GM12873 (cell line): ENCODE results near the gene CIZ1.
A peak's percentile ranks its signal among the peaks of the same experiment; 100 is the strongest.

ENCODE experiments used
- TF ChIP-seq, protein P1 (sequence below): IDR thresholded peaks from 2 replicates; pipeline ENCODE4 v1.5.1; 2012; ENCODE audit warnings: low read depth, mild to moderate bottlenecking, moderate library complexity, low read length, control low read depth; ENCODE audit not compliant: insufficient read depth; ENCODE audit errors: missing control alignments

Gene CIZ1, protein sequence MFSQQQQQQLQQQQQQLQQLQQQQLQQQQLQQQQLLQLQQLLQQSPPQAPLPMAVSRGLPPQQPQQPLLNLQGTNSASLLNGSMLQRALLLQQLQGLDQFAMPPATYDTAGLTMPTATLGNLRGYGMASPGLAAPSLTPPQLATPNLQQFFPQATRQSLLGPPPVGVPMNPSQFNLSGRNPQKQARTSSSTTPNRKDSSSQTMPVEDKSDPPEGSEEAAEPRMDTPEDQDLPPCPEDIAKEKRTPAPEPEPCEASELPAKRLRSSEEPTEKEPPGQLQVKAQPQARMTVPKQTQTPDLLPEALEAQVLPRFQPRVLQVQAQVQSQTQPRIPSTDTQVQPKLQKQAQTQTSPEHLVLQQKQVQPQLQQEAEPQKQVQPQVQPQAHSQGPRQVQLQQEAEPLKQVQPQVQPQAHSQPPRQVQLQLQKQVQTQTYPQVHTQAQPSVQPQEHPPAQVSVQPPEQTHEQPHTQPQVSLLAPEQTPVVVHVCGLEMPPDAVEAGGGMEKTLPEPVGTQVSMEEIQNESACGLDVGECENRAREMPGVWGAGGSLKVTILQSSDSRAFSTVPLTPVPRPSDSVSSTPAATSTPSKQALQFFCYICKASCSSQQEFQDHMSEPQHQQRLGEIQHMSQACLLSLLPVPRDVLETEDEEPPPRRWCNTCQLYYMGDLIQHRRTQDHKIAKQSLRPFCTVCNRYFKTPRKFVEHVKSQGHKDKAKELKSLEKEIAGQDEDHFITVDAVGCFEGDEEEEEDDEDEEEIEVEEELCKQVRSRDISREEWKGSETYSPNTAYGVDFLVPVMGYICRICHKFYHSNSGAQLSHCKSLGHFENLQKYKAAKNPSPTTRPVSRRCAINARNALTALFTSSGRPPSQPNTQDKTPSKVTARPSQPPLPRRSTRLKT

DNA sequence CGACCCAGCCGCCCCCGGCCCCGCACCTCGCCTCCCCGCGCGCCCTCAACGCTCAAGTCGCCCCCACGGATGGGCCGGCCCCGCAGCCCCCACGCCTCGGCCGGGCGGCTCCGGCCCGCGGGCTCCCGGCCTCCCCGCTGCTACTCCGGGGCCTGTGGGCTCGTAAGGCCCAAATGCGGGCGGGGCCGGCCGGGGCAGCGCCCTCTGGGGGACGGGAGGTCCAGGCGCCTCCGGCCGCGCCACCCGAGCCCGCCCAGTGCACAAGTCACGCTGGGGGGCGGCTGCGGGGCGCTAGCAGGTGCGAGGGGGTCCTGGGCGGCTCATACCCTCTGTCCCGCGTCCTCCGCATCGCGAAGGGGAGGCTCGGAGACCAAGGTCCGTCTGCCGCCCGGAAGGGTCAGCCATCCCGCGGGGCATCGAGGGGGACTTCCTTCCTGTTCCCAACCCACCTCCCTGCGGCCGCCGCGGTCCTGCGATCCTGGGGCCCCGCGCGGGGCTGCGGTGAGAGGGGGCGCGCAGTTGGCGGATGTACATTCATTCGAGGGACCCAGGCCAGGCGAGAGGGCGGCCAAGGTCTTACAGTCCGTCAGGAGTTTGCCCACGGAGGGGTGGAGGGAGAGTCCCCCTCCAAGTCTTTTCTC lies at the start of gene CIZ1:
TSS of gene CIZ1 (minus strand) at position 167 of the 641 bp plus-strand sequence. CDS start 715 bp downstream, outside the sequence.
- TF ChIP-seq, protein P1, sequence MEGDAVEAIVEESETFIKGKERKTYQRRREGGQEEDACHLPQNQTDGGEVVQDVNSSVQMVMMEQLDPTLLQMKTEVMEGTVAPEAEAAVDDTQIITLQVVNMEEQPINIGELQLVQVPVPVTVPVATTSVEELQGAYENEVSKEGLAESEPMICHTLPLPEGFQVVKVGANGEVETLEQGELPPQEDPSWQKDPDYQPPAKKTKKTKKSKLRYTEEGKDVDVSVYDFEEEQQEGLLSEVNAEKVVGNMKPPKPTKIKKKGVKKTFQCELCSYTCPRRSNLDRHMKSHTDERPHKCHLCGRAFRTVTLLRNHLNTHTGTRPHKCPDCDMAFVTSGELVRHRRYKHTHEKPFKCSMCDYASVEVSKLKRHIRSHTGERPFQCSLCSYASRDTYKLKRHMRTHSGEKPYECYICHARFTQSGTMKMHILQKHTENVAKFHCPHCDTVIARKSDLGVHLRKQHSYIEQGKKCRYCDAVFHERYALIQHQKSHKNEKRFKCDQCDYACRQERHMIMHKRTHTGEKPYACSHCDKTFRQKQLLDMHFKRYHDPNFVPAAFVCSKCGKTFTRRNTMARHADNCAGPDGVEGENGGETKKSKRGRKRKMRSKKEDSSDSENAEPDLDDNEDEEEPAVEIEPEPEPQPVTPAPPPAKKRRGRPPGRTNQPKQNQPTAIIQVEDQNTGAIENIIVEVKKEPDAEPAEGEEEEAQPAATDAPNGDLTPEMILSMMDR, result peak; percentile 66

DNA sequence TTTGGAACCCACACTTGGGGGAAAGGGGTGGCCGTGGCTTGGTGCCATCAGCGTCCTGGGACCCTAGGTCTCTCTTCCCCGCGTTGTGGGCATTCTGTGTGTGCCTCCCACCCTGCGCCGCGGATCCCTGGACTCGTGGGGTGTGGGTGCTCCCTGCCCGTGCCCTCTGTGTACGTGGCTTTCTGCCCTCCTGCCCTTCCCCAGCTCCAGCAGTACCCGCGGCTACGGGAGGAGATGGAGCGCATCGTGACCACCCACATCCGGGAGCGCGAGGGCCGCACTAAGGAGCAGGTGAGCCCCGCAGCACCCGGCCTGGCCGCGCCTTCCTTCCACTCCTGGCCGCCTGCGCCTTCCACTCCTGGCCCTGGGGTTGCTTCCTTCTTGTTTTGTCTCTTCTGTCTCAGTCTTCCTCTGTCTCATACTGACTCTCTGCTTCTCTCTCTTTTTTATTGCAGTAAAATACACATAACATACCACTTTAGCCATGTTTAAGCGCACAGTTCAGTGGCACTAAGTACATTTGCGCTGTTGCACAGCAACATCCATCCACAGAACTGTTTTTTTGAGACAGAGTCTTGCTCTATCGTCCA lies 42.5 kb upstream of the CIZ1 start:
- TF ChIP-seq, protein P1, result no peak

DNA sequence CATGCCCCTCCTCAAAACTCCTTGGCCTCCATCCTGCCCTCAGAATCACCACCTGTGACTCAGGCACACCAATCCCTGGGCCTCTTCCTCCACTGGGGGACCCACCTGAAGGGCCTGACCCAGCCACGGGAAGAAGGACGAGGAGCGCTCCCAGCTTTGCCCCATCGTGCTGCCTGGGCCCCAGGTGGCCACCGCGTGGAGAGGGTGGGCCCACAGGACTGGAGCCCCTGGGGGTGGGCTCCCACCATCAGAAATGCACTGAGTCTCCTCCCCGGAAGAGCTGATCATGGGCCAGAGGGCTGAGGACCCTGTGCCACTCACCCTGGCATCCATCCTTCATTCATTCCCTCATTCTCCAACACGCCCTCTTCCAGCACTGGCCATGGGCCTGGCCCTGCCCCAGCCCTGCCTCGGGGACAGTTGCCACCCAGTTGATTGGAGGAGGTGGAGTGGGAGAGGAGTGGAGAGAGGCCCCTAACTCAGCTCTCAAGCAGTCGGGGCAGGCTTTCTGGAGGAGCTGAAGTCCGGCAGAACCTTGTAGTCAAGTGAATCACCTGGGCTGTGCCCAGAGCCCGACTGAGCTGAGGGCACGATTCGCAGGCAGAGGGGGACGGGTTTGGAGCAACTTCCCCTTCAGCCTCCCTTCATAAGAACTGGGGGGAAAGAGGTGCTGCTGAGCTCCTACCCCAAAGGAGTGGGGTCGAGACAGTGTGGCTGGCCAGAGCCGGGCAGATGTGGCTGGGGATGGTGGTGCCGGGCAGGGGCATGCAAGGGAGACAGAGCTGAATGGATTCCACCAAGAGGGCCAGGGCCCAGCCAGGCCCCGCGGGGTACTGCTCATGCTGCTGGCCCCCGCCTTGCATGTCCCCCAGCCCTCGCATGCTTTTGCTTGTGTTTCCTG lies 41.4 kb upstream of the CIZ1 start:
- TF ChIP-seq, protein P1, result no peak

DNA sequence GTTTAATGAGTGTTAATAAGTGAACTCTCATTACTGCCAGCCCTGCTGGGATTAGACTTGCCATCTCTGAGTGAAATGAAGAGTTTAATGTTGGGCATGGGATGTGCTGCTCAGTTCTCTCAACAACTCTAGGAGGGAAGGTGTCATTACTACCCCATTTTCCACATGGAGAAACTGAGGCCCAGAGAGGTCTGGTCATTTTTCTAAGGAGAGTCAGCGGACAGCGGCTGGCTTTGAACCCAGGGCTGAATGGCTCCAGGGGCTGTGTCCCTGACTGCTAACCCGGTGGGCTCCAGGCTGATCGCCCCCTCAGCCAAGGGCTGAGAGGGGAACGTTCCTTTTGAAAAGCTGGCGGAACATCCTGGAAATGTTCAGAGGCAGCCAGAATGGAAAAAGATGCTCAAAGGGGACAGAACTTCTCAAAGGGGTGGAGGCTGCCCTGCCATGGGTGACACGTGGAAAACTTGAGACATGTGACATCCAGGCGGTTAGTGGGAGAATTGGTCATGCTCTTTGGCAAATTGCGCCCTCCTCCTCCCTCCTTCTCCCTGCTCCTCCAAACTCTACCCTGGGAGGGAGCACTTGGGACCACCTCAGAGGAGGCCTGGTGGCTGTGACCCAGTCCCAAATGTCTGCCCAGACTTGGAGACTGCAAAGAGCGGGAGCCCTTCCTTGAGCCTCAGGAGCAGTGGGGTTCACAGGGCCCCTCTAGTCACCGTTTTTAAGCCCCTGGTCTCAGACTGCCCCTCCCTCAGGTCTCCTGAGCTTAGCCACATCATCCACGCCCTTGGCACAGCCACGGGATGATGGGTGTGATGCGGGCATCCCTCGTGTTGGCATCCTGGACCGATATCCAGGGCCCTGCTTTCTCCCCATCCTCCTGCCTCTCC lies 40.5 kb upstream of the CIZ1 start:
- TF ChIP-seq, protein P1, result no peak

DNA sequence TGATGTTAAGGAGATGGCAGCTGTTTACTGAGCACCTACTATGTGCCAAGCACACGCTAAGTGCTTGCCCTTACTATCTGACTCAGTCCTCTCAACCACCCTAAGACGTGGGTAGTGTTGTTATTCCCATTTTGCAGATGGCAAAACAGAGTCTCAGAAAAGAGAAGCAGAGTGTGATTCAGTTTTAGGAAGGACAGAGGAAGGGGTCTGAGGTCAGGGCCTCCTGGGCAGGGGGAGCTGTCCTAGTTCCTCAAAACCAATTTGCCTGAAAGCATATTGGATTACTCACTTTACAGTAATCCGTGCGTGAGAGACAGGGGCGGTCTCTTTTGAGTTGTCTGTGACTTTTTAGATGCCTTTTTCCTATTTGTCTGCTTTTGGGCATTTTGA lies 35.0 kb upstream of the CIZ1 start:
- TF ChIP-seq, protein P1, result no peak
